Measurements from ENCODE around the gene SECISBP2L. TPM values are rescaled to one million over a fixed set of nuclear protein-coding genes. Genes with fewer than 3 reads are reported as not detected.

The SECISBP2L gene
- total and polyA plus RNA-seq, 10 of the 15 experiments (the other 5 are each of a cell fraction or from before 2014, with no cell fraction given), result 1.4 to 24.2 (median 10.4) TPM

- H3K4me1 ChIP-seq (ENCODE audit: control insufficient read depth, insufficient read depth, low read length), result no peaks in the 10 kb centered on the region
- CTCF ChIA-PET, result no interaction called here
- RAD21 ChIA-PET (ENCODE audit: unreplicated experiment), result interaction anchor here (0.7 kb wide), 1 partner anchor 39 kb away, joined by 4 read pairs; no protein-coding TSS in a partner anchor
- no peak for DNase-seq (ENCODE audit: low read depth, low spot score)
- no peak for FAIRE-seq
- H3K27ac ChIP-seq (ENCODE audit: control insufficient read depth, insufficient read depth), result no peak overlapping the region
- intact Hi-C loops (cut with micrococcal nuclease; ENCODE audit: unreplicated experiment), result no loop called here
- no peaks in the 10 kb centered on the region for H3K9me3 ChIP-seq (replicated peaks; ENCODE audit: control insufficient read depth, insufficient read depth, low read length)
- TF ChIP-seq NR2C1 (IDR thresholded peaks at IDR 0.05) (no peak), POLR2A (IDR thresholded peaks at IDR 0.05; ENCODE audit: low read depth, low read length) (no peak), CBX5 (IDR thresholded peaks at IDR 0.05; ENCODE audit: low read depth) (no peak), TAF1 (IDR thresholded peaks at IDR 0.05; ENCODE audit: borderline replicate concordance, low read depth, low read length) (no peak), WRNIP1 (IDR thresholded peaks at IDR 0.05; ENCODE audit: borderline replicate concordance, low read depth, low read length) (no peak), BCL3 (IDR thresholded peaks at IDR 0.05; ENCODE audit: borderline replicate concordance, insufficient read depth, low read depth, low read length, poor library complexity, severe bottlenecking) (no peak), FOXM1 (IDR thresholded peaks at IDR 0.05; ENCODE audit: low read depth, low read length) (no peak), GATAD2B (conservative IDR thresholded peaks at IDR 0.05; ENCODE audit: low read depth) (no peak), CHD2 (IDR thresholded peaks at IDR 0.05; ENCODE audit: borderline replicate concordance, low read depth, low read length) (no peak), NFYB (IDR thresholded peaks at IDR 0.05; ENCODE audit: insufficient read depth, low read depth, low read length) (no peak), NBN (IDR thresholded peaks at IDR 0.05) (no peak)
- TF ChIP-seq, protein P1, sequence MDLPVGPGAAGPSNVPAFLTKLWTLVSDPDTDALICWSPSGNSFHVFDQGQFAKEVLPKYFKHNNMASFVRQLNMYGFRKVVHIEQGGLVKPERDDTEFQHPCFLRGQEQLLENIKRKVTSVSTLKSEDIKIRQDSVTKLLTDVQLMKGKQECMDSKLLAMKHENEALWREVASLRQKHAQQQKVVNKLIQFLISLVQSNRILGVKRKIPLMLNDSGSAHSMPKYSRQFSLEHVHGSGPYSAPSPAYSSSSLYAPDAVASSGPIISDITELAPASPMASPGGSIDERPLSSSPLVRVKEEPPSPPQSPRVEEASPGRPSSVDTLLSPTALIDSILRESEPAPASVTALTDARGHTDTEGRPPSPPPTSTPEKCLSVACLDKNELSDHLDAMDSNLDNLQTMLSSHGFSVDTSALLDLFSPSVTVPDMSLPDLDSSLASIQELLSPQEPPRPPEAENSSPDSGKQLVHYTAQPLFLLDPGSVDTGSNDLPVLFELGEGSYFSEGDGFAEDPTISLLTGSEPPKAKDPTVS (IDR thresholded peaks at IDR 0.05; ENCODE audit: low read depth, low read length), result no peak
- no peak overlapping the region for H2AFZ ChIP-seq (ENCODE audit: control insufficient read depth, low read depth, low read length)
- no peaks in the 10 kb centered on the region for H3K79me2 ChIP-seq (ENCODE audit: control insufficient read depth, insufficient read depth, low read length)
- H3K4me2 ChIP-seq (ENCODE audit: control insufficient read depth, insufficient read depth), result no peak overlapping the region
- no peak overlapping the region for H3K4me3 ChIP-seq
- 100% methylated on average over 4 of the region's 4 CpGs for WGBS (ENCODE audit: insufficient coverage, insufficient replicate concordance, low lambda C conversion rate, missing lambda C conversion rate)
- no peak for ATAC-seq
- no peaks in the 10 kb centered on the region for H4K20me1 ChIP-seq (ENCODE audit: control insufficient read depth, insufficient read depth)
- H3K36me3 ChIP-seq (ENCODE audit: control insufficient read depth in 2 of 2, insufficient read depth in 2 of 2, low read length in 1 of 2), result no peaks in the 10 kb centered on the region
- BruUV-seq (replicated peaks), result no TSS peak
- POLR2A ChIA-PET, result no interaction called here
- SMC1A ChIA-PET (ENCODE audit: uncharacterized antibody, unreplicated experiment), result interaction anchor here (1.3 to 1.9 kb wide), 2 partner anchors 13 to 231 kb away, joined by 3 to 7 read pairs; no protein-coding TSS in a partner anchor
- in situ Hi-C loops (cut with MboI), result no loop called here
- no peak overlapping the region for H3K9ac ChIP-seq (ENCODE audit: control insufficient read depth, insufficient read depth, low read length)
- no peaks in the 10 kb centered on the region for H3K27me3 ChIP-seq (replicated peaks in 1 of 2; ENCODE audit: control insufficient read depth in 2 of 2, insufficient read depth in 2 of 2, low read length in 1 of 2)
These were observed 47.2 kb upstream of the SECISBP2L start for GRCh38 chr15:49093252-49094105.

All from GM12878 (cell line).